ENCODE data around the gene KCNT2. TPM values are rescaled to one million over a fixed set of nuclear protein-coding genes. Genes with fewer than 3 reads are reported as not detected.

The KCNT2 gene
- total and polyA plus RNA-seq, 4 donors = 0.84 to 18.7 (median 2.0) TPM

- no peaks in the 10 kb centered on the region for H3K4me1 ChIP-seq (ENCODE audit: control insufficient read depth in 5 of 5, insufficient read depth in 5 of 5, low read length in 5 of 5)
- TF ChIP-seq CTCF (IDR thresholded peaks at IDR 0.05; ENCODE audit: control extremely low read depth, extremely low read depth) = no peak
- H3K27me3 ChIP-seq (ENCODE audit: control insufficient read depth in 3 of 3, insufficient read depth in 3 of 3, low read length in 2 of 3) = no peaks in the 10 kb centered on the region
- H3K36me3 ChIP-seq (ENCODE audit: control insufficient read depth in 4 of 4, insufficient read depth in 4 of 4, low read length in 4 of 4) = no peaks in the 10 kb centered on the region
- no peak overlapping the region for H3K9ac ChIP-seq (ENCODE audit: insufficient read depth in 1 of 2, low read length in 2 of 2)
- WGBS, 2 donors = 38 to 54% methylated on average over 5 of the region's 5 CpGs
- no peaks in the 10 kb centered on the region for H3K9me3 ChIP-seq (ENCODE audit: control insufficient read depth in 4 of 4, insufficient read depth in 3 of 4, low read length in 3 of 4)
- ATAC-seq (ENCODE audit: insufficient read depth, low FRiP score) (no peak), DNase-seq (peak in 1 of 3 donors; percentile 4)
- no peak overlapping the region for H3K27ac ChIP-seq (ENCODE audit: low read depth in 1 of 2, low read length in 1 of 2)
- no peak overlapping the region for H3K4me3 ChIP-seq
Measured at GRCh38 chr1:196366817-196367495, 241.3 kb downstream of the KCNT2 start.

GRCh38 chr1:196361112-196361714, 247.0 kb downstream of the KCNT2 start:
- H3K4me1 ChIP-seq (ENCODE audit: control insufficient read depth in 5 of 5, insufficient read depth in 5 of 5, low read length in 5 of 5) = no peaks in the 10 kb centered on the region
- no peaks in the 10 kb centered on the region for H3K36me3 ChIP-seq (ENCODE audit: control insufficient read depth in 4 of 4, insufficient read depth in 4 of 4, low read length in 4 of 4)
- no peaks in the 10 kb centered on the region for H3K9me3 ChIP-seq (ENCODE audit: control insufficient read depth in 4 of 4, insufficient read depth in 3 of 4, low read length in 3 of 4)
- WGBS, 2 donors = 88 to 90% methylated on average over 5 of the region's 5 CpGs
- DNase-seq = no peak
- H3K27ac ChIP-seq (ENCODE audit: low read depth in 1 of 2, low read length in 1 of 2) = no peak overlapping the region
- H3K9ac ChIP-seq (ENCODE audit: insufficient read depth in 1 of 2, low read length in 2 of 2) = no peak overlapping the region
- H3K4me3 ChIP-seq = no peak overlapping the region
- ATAC-seq (ENCODE audit: insufficient read depth, low FRiP score) = no peak
- no peak for TF ChIP-seq CTCF (IDR thresholded peaks at IDR 0.05; ENCODE audit: control extremely low read depth, extremely low read depth)
- H3K27me3 ChIP-seq (ENCODE audit: control insufficient read depth in 3 of 3, insufficient read depth in 3 of 3, low read length in 2 of 3) = no peaks in the 10 kb centered on the region

GRCh38 chr1:196357913-196358312, 250.3 kb downstream of the KCNT2 start:
- Histone ChIP-seq H3K9me3 (ENCODE audit: control insufficient read depth in 4 of 4, insufficient read depth in 3 of 4, low read length in 3 of 4) (no peaks in the 10 kb centered on the region), H3K27ac (ENCODE audit: low read depth in 1 of 2, low read length in 1 of 2) (no peak overlapping the region), H3K36me3 (ENCODE audit: control insufficient read depth in 4 of 4, insufficient read depth in 4 of 4, low read length in 4 of 4) (no peaks in the 10 kb centered on the region), H3K9ac (ENCODE audit: insufficient read depth in 1 of 2, low read length in 2 of 2) (no peak overlapping the region), H3K4me3 (no peak overlapping the region), H3K4me1 (ENCODE audit: control insufficient read depth in 5 of 5, insufficient read depth in 5 of 5, low read length in 5 of 5) (no peaks in the 10 kb centered on the region), H3K27me3 (ENCODE audit: control insufficient read depth in 3 of 3, insufficient read depth in 3 of 3, low read length in 2 of 3) (no peaks in the 10 kb centered on the region)
- no peak for TF ChIP-seq CTCF (IDR thresholded peaks at IDR 0.05; ENCODE audit: control extremely low read depth, extremely low read depth)
- no peak for ATAC-seq (ENCODE audit: insufficient read depth, low FRiP score)
- 86 to 88% methylated on average over 1 of the region's 1 CpG for WGBS, 2 donors
- no peak for DNase-seq
